ENCODE results near the gene TNK1. TPM values are rescaled to one million over a fixed set of nuclear protein-coding genes. Genes with fewer than 3 reads are reported as not detected.

The TNK1 gene
- total and polyA plus RNA-seq, 2 donors (not counting 1 experiment from before 2014, with no cell fraction given): 11.7 to 23.7 TPM

DNA sequence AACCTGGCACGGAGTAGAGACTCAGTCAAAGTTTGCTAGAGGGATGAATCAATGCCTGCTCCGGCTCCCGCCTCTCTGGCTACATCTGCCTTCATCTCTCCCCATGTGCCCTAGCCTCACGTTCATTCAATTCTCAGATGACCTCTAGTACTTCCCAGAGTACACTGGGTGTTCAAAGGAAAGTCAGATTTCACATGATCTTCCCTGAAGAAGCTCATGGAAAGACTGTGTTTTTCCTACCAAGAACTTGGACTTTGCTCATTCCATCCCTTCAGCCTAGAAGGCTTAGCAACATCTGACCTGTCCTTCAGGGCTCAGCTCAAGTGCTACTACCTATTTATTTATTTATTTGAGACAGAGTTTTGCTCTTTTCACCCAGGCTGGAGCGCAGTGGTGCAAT is 11.1 kb upstream of the TNK1 start:
- H3K27me3 Mint-ChIP-seq: peaks cover 3% of the 10 kb centered on the region
- H3K79me2 ChIP-seq (ENCODE audit: control insufficient read depth, insufficient read depth, low read length): no peaks in the 10 kb centered on the region
- H3K27ac ChIP-seq (ENCODE audit: low read length in 2 of 2): no peak overlapping the region
- no peak overlapping the region for H3K4me2 ChIP-seq (replicated peaks; ENCODE audit: low read depth, low read length, poor library complexity, severe bottlenecking)
- H3K4me3 Mint-ChIP-seq: no peak overlapping the region
- no peaks in the 10 kb centered on the region for H3K9me3 Mint-ChIP-seq (ENCODE audit: insufficient read depth)
- no peak overlapping the region for H3K9ac ChIP-seq (ENCODE audit: low read length)
- H3K4me1 Mint-ChIP-seq: no peaks in the 10 kb centered on the region
- POLR2A ChIA-PET: no interaction called here
- DNase-seq: no peak
- H3K9me3 ChIP-seq (ENCODE audit: control extremely low read depth in 1 of 3, control insufficient read depth in 2 of 3, insufficient read depth in 1 of 3, low read length in 2 of 3): no peaks in the 10 kb centered on the region
- H3K4me3 ChIP-seq (ENCODE audit: control extremely low read depth in 1 of 5, extremely low read depth in 1 of 5, insufficient read depth in 1 of 5, low read depth in 2 of 5, low read length in 4 of 5): no peak overlapping the region
- H2AFZ ChIP-seq (ENCODE audit: insufficient read depth, low read depth, low read length, poor library complexity, severe bottlenecking): no peak overlapping the region
- no peak for ATAC-seq (ENCODE audit: low read depth)
- no peaks in the 10 kb centered on the region for H3K36me3 ChIP-seq (replicated peaks in 1 of 2; ENCODE audit: control extremely low read depth in 1 of 2, control insufficient read depth in 1 of 2, extremely low read depth in 1 of 2, insufficient read depth in 2 of 2, low read length in 1 of 2)
- TF ChIP-seq, protein P1, sequence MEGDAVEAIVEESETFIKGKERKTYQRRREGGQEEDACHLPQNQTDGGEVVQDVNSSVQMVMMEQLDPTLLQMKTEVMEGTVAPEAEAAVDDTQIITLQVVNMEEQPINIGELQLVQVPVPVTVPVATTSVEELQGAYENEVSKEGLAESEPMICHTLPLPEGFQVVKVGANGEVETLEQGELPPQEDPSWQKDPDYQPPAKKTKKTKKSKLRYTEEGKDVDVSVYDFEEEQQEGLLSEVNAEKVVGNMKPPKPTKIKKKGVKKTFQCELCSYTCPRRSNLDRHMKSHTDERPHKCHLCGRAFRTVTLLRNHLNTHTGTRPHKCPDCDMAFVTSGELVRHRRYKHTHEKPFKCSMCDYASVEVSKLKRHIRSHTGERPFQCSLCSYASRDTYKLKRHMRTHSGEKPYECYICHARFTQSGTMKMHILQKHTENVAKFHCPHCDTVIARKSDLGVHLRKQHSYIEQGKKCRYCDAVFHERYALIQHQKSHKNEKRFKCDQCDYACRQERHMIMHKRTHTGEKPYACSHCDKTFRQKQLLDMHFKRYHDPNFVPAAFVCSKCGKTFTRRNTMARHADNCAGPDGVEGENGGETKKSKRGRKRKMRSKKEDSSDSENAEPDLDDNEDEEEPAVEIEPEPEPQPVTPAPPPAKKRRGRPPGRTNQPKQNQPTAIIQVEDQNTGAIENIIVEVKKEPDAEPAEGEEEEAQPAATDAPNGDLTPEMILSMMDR (IDR thresholded peaks at IDR 0.05): no peak
- no peak for TF ChIP-seq EZH2 (IDR thresholded peaks at IDR 0.05; ENCODE audit: borderline replicate concordance, insufficient read depth, low read depth, low read length, poor library complexity, severe bottlenecking)
- 96% methylated on average over 5 of the region's 5 CpGs for WGBS (ENCODE audit: insufficient coverage)
- CTCF ChIA-PET: interaction anchor here (1.0 to 1.4 kb wide), 2 partner anchors 69 to 75 kb away, joined by 3 read pairs; partner anchors contain the start of genes CHRNB1 and FGF11
- peaks cover 0 to 4% (median 0%) of the 10 kb centered on the region in 4 experiments for H3K27me3 ChIP-seq (replicated peaks in 1 of 4; ENCODE audit: control extremely low read depth in 1 of 4, control insufficient read depth in 3 of 4, insufficient read depth in 4 of 4, low read length in 3 of 4)
- H3K4me1 ChIP-seq (ENCODE audit: control insufficient read depth in 2 of 2, insufficient read depth in 2 of 2, low read length in 2 of 2): no peaks in the 10 kb centered on the region
- H3K27ac Mint-ChIP-seq: no peak overlapping the region
- no peaks in the 10 kb centered on the region for H4K20me1 ChIP-seq (ENCODE audit: control insufficient read depth, insufficient read depth, low read length, poor library complexity, severe bottlenecking)
- intact Hi-C loops (cut with micrococcal nuclease): no loop called here

DNA sequence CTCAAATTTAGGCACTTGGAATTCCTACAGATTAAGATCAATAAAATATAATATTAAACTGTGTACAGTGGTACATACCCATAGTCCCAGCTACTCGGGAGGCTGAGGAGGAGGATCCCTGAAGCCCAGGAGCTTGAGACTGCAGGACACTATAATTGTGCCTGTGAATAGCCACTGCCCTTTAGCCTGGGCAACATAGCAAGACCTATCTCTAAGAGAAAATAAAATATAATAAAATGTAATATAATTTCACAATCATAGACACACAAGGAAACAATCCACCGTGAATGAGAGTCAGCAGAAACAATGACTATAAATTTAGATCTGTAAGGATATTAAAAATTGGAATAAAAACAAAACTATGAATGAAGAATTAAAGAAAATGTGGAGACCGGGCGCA is 10.0 kb upstream of the TNK1 start:
- Histone ChIP-seq H3K4me3 (ENCODE audit: control extremely low read depth in 1 of 5, extremely low read depth in 1 of 5, insufficient read depth in 1 of 5, low read depth in 2 of 5, low read length in 4 of 5) (no peak overlapping the region), H2AFZ (ENCODE audit: insufficient read depth, low read depth, low read length, poor library complexity, severe bottlenecking) (no peak overlapping the region), H3K4me1 (ENCODE audit: control insufficient read depth in 2 of 2, insufficient read depth in 2 of 2, low read length in 2 of 2) (no peaks in the 10 kb centered on the region), H3K27me3 (replicated peaks in 1 of 4; ENCODE audit: control extremely low read depth in 1 of 4, control insufficient read depth in 3 of 4, insufficient read depth in 4 of 4, low read length in 3 of 4) (peaks cover 0 to 4% (median 0%) of the 10 kb centered on the region in 4 experiments), H3K36me3 (replicated peaks in 1 of 2; ENCODE audit: control extremely low read depth in 1 of 2, control insufficient read depth in 1 of 2, extremely low read depth in 1 of 2, insufficient read depth in 2 of 2, low read length in 1 of 2) (no peaks in the 10 kb centered on the region), H3K4me2 (replicated peaks; ENCODE audit: low read depth, low read length, poor library complexity, severe bottlenecking) (no peak overlapping the region), H3K27ac (ENCODE audit: low read length in 2 of 2) (no peak overlapping the region), H4K20me1 (ENCODE audit: control insufficient read depth, insufficient read depth, low read length, poor library complexity, severe bottlenecking) (no peaks in the 10 kb centered on the region), H3K9ac (ENCODE audit: low read length) (no peak overlapping the region), H3K9me3 (ENCODE audit: control extremely low read depth in 1 of 3, control insufficient read depth in 2 of 3, insufficient read depth in 1 of 3, low read length in 2 of 3) (no peaks in the 10 kb centered on the region), H3K79me2 (ENCODE audit: control insufficient read depth, insufficient read depth, low read length) (no peaks in the 10 kb centered on the region)
- intact Hi-C loops (cut with micrococcal nuclease): no loop called here
- CTCF ChIA-PET: interaction anchor here (1.0 to 1.4 kb wide), 3 partner anchors 15 to 74 kb away, joined by 3 to 6 read pairs (median 3); partner anchors contain the start of genes CHRNB1 and FGF11
- 90% methylated on average over 2 of the region's 4 CpGs for WGBS (ENCODE audit: insufficient coverage)
- H3K27ac Mint-ChIP-seq: no peak overlapping the region
- no peaks in the 10 kb centered on the region for H3K9me3 Mint-ChIP-seq (ENCODE audit: insufficient read depth)
- no peak for DNase-seq
- H3K27me3 Mint-ChIP-seq: peaks cover 3% of the 10 kb centered on the region
- POLR2A ChIA-PET: interaction anchor here (0.6 kb wide), 1 partner anchor 19 kb away, joined by 3 read pairs; no protein-coding TSS in a partner anchor
- TF ChIP-seq, protein P1 (IDR thresholded peaks at IDR 0.05): no peak
- no peak for TF ChIP-seq EZH2 (IDR thresholded peaks at IDR 0.05; ENCODE audit: borderline replicate concordance, insufficient read depth, low read depth, low read length, poor library complexity, severe bottlenecking)
- H3K4me1 Mint-ChIP-seq: no peaks in the 10 kb centered on the region
- no peak overlapping the region for H3K4me3 Mint-ChIP-seq
- ATAC-seq (ENCODE audit: low read depth): no peak

Measured in B cell (primary cell).